K562 (cell line): Measurements from ENCODE around the gene ORC4. TPM values are rescaled to one million over a fixed set of nuclear protein-coding genes. Genes with fewer than 3 reads are reported as not detected.
A peak's percentile ranks its signal among the peaks of the same experiment; 100 is the strongest.

Source experiments
- BCLAF1 ChIP-seq, 2 experiments: fragments of 450-650 bp in 1 of 2; IDR thresholded peaks; 2 replicates each; pipeline ENCODE4 v1.6.1; 2011 to 2017; ENCODE audit warnings: low read depth in 2 of 2, antibody characterized with exemption in 1 of 2, borderline replicate concordance in 1 of 2, low read length in 1 of 2, mild to moderate bottlenecking in 1 of 2, mixed read lengths in 1 of 2; ENCODE audit not compliant: control insufficient read depth in 1 of 2
- CHAMP1 ChIP-seq: fragments of 450-650 bp; IDR thresholded peaks from 2 replicates; pipeline ENCODE4 v1.6.1; 2016; ENCODE audit warnings: mild to moderate bottlenecking
- ELF1 ChIP-seq: fragments of 200-800 bp; sonication (Bioruptor generic); IDR thresholded peaks from 2 replicates; pipeline ENCODE4 v1.6.1; 2016; ENCODE audit warnings: missing genetic modification characterization, missing compliant biosample characterization
- HEY1 ChIP-seq: fragments of 250-450 bp; sonication (Bioruptor Pico); IDR thresholded peaks from 2 replicates; pipeline ENCODE4 v1.5.0; 2020; ENCODE audit warnings: mild to moderate bottlenecking, moderate library complexity, borderline replicate concordance
- IRF2 ChIP-seq: sonication (generic); formaldehyde crosslinking; IDR thresholded peaks from 2 replicates; pipeline ENCODE4 v1.8.1; 2022; ENCODE audit warnings: mild to moderate bottlenecking, missing genetic modification reagents
- KDM5B ChIP-seq: fragments of 200-600 bp; sonication (generic); IDR thresholded peaks from 2 replicates; pipeline ENCODE4 v1.6.1; 2012; ENCODE audit warnings: low read depth, mild to moderate bottlenecking, moderate library complexity, low read length, control low read depth, inconsistent platforms; ENCODE audit not compliant: insufficient replicate concordance
- KLF1 ChIP-seq: fragments of 450-650 bp; IDR thresholded peaks from 2 replicates; pipeline ENCODE4 v1.6.1; 2016; ENCODE audit warnings: missing genetic modification characterization, missing compliant biosample characterization
- RCOR1 ChIP-seq, 2 experiments: IDR thresholded peaks; 2 replicates each; pipeline ENCODE4 v1.6.1; 2012; ENCODE audit warnings: low read depth in 2 of 2, low read length in 2 of 2, borderline replicate concordance in 1 of 2, improper control_type of control experiment in 1 of 2
- RNF2 ChIP-seq: sonication (generic); IDR thresholded peaks from 2 replicates; pipeline ENCODE4 v1.6.1; 2016
- TAF9B ChIP-seq: fragments of 450-650 bp; IDR thresholded peaks from 2 replicates; pipeline ENCODE4 v1.6.1; 2018; ENCODE audit warnings: mild to moderate bottlenecking; ENCODE audit not compliant: partially characterized antibody
- ZBTB5 ChIP-seq: fragments of 450-650 bp; IDR thresholded peaks from 2 replicates; pipeline ENCODE4 v1.6.1; 2017; ENCODE audit warnings: antibody characterized with exemption
- polyA plus RNA-seq, 8 experiments: library from polyadenylated mRNA; depleted of rRNA in 4 of 8; stranded (reverse) in 5 of 8; unstranded in 3 of 8; fragments of >200 nt; fragmentation: Nextera tagmentation in 2 of 8; fragmentation: Illumina TruSeq in 1 of 8; extraction: Ambion mirVana in 2 of 8; extraction: Trizol in 1 of 8; gene quantifications; 2 replicates each; pipeline versions ENCODE4 v1.2.1 to v1.2.3, GENCODE V29; 2011 to 2014; ENCODE audit warnings: inconsistent platforms in 1 of 8, missing spikeins in 1 of 8
- total RNA-seq, 7 experiments: library from RNA; depleted of rRNA in 6 of 7; stranded (reverse); fragments of >200 nt in 6 of 7; fragmentation: Illumina TruSeq in 2 of 7; extraction: Trizol in 2 of 7; gene quantifications; 2 replicates each; pipeline versions ENCODE4 v1.2.1 to v1.2.3, GENCODE V29; 2011 to 2021; ENCODE audit warnings: low replicate concordance in 1 of 7
- TF ChIP-seq, protein P1 (sequence below): fragments of 450-650 bp; IDR thresholded peaks from 2 replicates; pipeline ENCODE4 v1.6.1; 2018; ENCODE audit not compliant: partially characterized antibody

The ORC4 gene
- total and polyA plus RNA-seq, 9 of the 15 experiments (the other 6 are each of a cell fraction or from before 2014, with no cell fraction given): 58.6 to 100 (median 70.5) TPM

DNA sequence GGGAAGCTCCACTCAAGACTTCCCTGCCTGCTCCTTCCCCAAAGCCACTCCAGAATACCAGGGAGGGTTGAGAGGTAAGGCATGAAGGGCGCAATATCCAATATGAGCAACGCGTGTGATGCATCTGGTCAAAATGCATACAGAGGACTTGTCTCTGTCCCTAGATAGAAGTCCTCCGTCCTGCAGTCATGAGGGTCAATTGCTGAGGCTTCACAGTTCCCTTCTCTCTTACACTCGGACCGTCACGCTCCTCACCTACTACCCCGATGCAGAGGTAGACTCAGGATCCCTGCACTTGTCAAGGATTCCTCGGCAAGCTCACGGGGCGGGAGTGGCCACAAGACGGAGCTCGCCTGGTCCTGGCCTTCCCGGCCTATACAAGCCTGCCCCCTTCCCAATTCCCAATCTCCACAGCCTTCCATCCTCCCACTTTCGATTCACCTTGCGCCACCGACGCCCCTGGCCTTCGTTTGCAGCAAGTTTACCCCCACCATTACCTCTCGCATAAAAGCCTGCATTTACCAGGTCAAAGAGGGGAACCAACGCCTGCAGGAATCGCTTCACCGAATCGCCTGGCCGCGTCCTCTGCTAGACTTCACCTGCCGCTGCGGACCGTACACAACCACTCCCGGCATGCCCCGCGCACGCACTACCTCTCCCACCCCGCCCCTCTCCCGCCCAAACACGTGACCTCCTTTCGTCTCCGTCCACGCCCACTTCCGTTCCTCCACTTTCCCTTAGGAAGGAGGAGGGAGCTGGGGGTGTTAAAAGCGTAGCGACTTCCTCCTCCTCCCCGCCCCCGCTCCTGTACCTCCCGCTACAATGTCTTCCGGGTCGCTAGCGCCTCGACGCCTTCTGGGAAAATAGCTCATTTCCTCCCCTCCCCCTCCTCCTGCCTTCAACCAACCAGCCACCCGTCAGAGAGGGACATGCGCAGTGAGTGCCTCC lies at the start of gene ORC4 (continued):
- TF ChIP-seq CHAMP1: peak; percentile 65; the same call in 1 of the 2 replicates
- peak; percentile 60; the same call in 1 of the 2 replicates for TF ChIP-seq RNF2
- peak; percentile 93 for TF ChIP-seq ELF1
- 0 out of 4 replicates have a peak, but pooled peaks of 1 of the 2 experiments have one; percentile 29 for TF ChIP-seq BCLAF1 (IDR thresholded peaks at IDR 0.05; ENCODE audit: borderline replicate concordance in 1 of 2, control insufficient read depth in 1 of 2, low read depth in 2 of 2, low read length in 1 of 2)
- TF ChIP-seq, protein P1, sequence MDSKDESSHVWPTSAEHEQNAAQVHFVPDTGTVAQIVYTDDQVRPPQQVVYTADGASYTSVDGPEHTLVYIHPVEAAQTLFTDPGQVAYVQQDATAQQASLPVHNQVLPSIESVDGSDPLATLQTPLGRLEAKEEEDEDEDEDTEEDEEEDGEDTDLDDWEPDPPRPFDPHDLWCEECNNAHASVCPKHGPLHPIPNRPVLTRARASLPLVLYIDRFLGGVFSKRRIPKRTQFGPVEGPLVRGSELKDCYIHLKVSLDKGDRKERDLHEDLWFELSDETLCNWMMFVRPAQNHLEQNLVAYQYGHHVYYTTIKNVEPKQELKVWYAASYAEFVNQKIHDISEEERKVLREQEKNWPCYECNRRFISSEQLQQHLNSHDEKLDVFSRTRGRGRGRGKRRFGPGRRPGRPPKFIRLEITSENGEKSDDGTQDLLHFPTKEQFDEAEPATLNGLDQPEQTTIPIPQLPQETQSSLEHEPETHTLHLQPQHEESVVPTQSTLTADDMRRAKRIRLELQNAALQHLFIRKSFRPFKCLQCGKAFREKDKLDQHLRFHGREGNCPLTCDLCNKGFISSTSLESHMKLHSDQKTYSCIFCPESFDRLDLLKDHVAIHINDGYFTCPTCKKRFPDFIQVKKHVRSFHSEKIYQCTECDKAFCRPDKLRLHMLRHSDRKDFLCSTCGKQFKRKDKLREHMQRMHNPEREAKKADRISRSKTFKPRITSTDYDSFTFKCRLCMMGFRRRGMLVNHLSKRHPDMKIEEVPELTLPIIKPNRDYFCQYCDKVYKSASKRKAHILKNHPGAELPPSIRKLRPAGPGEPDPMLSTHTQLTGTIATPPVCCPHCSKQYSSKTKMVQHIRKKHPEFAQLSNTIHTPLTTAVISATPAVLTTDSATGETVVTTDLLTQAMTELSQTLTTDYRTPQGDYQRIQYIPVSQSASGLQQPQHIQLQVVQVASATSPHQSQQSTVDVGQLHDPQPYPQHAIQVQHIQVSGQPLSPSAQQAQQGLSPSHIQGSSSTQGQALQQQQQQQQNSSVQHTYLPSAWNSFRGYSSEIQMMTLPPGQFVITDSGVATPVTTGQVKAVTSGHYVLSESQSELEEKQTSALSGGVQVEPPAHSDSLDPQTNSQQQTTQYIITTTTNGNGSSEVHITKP: peak; percentile 4
- TF ChIP-seq IRF2 (CRISPR knock-in tag): no peak
- peak; percentile 88 for TF ChIP-seq KDM5B
- peak; percentile 56; the same call in 1 of the 2 replicates for TF ChIP-seq ZBTB5
- TF ChIP-seq HEY1 (CRISPR knock-in tag): no peak
- peak; percentile 63 for TF ChIP-seq TAF9B
- peak in 1 of 2 experiments; percentile 58; a peak in 1 of 4 replicates for TF ChIP-seq RCOR1 (IDR thresholded peaks at IDR 0.05; ENCODE audit: borderline replicate concordance in 1 of 2, low read depth in 2 of 2, low read length in 2 of 2)
- TF ChIP-seq KLF1 (tag): 0 out of 2 replicates have a peak, but pooled peaks have one; percentile 33
